GM18517 (cell line): Measurements from ENCODE around the gene ARHGAP26.
A peak's percentile ranks its signal among the peaks of the same experiment; 100 is the strongest.

ENCODE experiments used
- ATAC-seq: cut with Tn5 transposase; IDR thresholded peaks from one replicate; pipeline ENCODE4 v1.9.1; 2021; ENCODE audit warnings: mild to moderate bottlenecking, moderate library complexity; ENCODE audit not compliant: unreplicated experiment

ARHGAP26 gene

GRCh38 chr5:143008032-143008431, 237.9 kb downstream of the ARHGAP26 start:
- no peak for ATAC-seq

DNA sequence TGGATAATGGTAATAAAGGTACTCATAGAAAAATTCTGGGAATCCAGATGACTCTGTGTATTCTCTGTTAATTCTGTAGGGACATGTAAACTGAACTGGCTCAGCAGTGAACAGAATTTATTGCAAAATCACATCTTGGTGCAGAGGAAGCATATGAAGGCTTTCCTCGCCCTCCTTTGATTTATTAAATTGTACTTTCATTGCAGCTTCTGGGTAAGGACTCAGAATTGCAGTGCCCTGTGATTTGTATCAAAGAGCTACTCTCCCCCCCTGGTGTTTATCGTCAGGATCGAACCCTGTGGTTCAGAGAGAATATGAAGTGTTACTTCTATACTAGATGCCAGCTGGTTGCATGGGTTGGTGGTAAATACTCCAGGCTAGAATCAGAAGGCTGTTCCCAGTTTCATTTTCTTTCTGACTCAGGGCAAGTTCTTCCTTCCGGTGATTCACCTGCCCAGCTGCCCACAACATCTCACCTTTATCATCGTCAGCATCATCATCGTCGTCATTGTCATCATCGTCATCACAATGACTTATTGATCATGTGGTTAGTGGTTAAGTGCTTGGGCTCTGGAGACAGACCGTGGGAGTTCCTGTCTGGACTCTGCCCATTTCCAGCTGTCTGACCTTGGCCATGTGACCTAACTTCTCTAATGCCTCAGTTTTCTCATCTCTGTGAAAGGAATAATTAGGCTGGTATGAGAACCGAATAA, 238.8 kb downstream of the ARHGAP26 start:
- ATAC-seq = peak; percentile 90

GRCh38 chr5:143010351-143010750, 240.2 kb downstream of the ARHGAP26 start:
- no peak for ATAC-seq

GRCh38 chr5:143011585-143011984, 241.4 kb downstream of the ARHGAP26 start:
- no peak for ATAC-seq

DNA sequence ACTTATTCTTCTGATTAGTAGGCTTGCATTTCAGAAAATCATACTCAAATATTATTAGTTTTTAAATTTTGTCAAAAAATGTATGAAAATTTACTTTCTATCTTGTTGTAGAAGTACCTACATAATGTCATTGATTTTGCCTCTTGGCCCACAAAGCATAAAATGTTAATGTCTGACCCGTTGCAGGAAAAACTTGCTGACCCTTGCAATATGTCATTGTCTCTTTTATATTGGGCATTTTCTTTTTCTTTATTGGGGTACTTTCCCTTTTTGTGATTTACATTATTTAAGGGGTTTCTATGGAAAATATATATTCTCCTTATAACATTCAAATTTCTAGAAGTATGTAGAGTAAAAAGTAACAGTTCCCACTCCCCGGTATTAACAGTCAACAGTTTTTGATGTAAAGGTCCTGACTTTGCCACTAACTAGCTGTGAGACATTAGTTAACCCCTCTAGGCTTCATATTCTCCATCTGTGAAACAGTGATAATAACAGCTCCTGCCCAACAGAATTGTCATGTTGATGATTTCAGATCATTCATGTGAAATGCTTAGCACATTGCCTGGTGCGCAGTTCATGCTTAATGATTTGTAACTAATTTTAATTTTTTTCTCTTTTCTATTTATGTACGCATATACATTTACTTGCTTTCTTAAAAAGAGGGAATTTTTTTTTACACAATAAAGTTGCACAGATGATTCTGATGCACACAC, 243.2 kb downstream of the ARHGAP26 start:
- ATAC-seq = no peak

- ATAC-seq = no peak
These were observed 244.0 kb downstream of the ARHGAP26 start for GRCh38 chr5:143014017-143014651.

DNA sequence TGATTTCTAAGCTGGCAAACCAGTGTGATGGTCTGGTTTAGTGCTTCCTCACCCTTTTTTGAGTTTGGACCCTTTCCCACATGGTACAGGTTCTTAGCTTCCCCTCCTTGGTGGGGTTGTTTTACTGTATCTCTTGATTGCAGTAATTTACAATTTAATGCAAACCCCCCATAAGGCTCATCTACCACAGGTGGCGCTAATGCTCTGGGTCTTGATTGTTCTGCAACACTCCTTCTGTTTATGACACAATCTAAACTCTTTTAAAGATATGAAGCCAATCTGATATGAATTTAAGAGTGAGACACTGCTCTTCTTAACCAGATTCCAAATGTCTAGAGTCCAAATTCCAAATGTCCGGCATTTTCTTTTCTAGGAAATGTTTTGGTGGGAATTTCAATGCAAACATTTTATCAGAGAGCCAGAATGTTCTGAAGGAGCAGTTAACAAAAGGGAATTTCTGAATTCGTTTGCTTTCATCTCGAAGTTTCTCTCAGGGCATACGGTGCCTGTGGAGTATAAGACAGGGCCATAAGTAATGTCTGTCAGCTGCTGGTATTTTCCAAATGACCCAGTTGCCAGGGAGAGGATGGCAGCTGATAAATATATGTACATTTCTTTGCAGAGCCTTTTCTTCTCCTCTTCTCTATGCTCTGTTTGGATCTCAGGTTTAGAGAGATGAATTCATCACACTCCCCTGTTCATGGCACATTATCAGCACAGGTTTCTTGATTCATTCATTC, 246.8 kb downstream of the ARHGAP26 start:
- no peak for ATAC-seq

DNA sequence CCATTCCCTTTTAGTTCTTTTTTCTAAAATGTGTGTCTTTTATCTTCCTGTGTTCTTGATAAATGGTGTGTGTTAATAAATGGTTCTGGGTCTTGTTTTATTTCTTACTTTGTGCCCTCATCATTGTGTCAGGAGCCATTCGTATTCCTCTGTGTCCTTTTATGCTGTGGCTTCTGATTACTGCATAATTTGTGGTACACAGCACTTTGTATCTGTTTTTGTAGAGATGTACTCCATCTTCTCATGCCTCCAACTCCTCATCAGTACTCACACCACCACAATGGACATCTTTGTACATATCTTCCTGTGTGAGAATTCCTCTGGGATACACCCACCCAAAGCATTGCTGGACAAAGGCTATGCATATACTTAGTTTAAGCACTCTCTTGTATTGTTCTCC, 247.4 kb downstream of the ARHGAP26 start:
- no peak for ATAC-seq

- no peak for ATAC-seq
These were observed 247.8 kb downstream of the ARHGAP26 start for GRCh38 chr5:143017992-143018391.

DNA sequence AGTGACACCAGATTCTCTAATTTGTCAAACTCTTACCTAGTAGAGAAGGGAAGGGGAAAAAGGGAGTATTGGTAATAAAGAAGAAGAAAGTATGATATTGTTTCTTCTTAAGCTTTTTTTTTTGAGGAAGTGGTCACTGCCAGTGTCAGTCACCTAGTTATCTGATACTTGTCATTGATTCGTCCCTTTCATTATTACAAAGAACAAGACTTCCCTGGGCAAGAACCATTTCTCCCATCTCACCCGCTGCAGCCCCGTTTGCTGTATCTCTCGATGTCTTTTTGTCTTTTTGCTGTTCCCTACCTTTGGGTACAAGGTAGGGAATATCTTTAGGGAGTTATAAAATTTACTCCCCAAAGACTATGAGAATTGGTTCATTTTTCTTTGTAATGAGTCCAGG, 249.0 kb downstream of the ARHGAP26 start:
- ATAC-seq = no peak

- peak; percentile 89 for ATAC-seq
These were observed 249.7 kb downstream of the ARHGAP26 start for GRCh38 chr5:143019614-143020515.

DNA sequence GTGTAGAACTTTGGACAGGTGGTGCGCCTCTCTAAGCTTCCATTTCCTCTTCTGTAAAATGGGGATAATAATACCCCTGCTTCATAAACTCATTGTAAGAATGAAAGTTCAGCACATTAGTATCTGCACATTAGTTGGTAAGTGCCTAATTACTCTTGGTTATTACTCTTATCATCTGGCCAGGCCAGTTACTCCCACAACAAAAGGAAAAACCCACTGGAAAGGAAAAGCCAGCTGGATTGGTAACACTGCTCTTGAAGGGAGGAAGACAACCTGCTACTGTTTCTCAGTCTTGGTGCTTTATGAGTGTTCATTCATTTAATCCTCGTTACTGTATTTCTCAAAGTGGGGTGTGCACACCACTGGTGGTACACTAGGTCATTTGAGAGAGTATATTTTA, 251.4 kb downstream of the ARHGAP26 start:
- ATAC-seq = no peak

DNA sequence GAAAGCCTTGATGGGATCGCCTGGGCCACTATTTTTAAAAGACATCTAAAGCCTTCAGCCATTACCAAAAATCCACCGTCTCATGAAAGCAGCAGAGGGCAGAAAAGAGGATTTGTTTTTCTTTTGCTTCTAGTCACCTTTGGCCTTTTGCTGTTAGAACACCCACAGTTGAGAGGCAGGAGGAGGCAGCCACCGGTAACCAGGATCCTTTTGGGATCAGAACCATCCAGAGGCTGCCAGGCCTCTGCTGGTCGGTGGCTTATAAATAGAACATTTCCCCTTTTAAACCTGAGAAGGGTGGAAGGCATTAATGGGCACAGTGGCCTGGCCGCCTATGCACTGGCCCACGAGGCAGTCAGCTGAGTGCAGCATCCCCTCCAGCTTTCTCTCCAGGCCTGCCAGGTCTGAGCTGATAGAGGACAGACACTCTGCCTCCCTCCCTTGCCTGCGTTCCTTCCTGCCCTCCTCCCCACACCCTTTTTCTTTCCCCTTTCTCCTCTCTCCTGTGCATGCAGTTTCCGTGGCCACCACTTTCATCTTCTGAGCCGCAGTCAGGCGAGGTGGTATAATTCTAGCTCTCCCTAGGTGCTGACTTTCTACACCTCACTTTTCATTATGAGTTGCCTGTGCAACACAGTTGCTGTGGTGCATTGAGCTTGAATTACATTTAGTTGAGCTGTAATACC, 253.4 kb downstream of the ARHGAP26 start:
- peak; percentile 48 for ATAC-seq

DNA sequence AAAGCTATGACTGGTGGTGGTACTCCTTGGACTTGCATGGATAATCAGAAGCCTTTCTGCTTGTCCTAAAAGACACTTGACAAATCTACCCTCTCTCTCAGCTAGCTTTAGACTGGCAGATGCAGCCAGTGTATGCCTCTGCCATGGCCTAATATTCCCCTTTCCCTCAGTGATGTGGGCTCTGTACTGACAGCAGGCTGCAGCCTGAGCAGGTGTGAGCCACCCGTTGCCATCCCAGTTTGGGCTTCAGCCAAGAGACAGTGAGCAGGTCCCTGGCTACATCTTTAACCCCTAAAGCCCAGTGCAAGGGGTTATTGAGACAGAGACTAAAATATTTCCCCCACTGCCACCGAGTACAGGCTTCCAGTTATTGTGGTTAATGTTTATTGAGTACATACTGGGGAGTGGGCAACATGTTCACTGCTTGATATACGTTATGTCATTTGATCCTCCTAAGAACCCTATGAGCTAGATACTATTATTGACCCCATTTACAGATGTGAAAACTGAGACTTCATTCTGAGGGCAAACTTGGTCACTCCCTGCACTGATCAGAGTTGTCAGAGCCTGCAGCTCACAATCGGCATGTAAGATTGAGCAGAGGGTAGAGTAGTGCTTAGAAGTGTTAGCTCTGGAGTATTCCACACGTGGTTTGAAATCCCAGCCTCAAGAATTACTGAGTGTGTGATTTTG, 254.2 kb downstream of the ARHGAP26 start:
- ATAC-seq = no peak

- no peak for ATAC-seq
These were observed 255.2 kb downstream of the ARHGAP26 start for GRCh38 chr5:143025376-143025775.

GRCh38 chr5:143025971-143026370, 255.8 kb downstream of the ARHGAP26 start:
- no peak for ATAC-seq

DNA sequence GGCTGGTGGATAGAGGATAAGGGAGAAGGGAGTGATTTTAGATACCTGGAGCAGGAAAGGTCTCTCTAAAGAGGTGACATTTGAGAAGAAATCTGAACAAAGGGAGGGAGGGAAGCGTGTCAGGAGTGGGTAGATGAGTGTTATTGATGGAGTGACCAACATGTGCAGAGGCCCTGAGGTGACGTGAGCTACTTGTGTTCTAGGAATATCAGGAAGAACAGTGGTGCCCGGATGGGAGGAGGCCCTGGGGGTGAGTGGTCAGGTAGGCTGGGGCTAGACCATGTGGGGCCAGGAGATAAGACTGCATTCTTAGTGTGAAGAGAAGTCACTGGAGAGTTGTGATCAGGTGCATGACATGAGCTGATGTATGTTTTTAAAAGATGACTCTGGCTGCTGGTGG, 256.2 kb downstream of the ARHGAP26 start:
- no peak for ATAC-seq

DNA sequence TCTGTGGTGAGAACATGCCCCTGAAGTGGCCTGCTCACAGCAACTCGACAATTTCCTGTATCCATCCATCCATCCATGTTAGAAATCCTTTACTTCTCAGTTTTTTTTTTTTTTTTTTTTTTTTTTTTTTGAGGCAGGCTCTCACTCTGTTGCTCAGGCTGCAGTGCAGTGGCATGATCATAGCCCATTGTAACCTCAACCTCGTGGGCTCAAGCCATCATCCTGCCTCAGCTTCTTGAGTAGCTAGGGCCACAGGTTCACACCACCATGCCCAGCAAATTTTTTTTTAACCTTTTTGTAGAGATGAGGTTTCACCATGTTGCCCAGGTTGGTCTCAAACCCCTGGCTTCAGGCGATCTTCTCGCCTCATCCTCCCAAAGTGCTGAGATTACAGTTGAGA, 259.1 kb downstream of the ARHGAP26 start:
- ATAC-seq = no peak

- ATAC-seq = no peak
These were observed 260.2 kb downstream of the ARHGAP26 start for GRCh38 chr5:143030349-143030748.
